ENCODE measurements around the gene MUC6.

The MUC6 gene

GRCh38 chr11:1067812-1068496, 31.4 kb upstream of the MUC6 start:
- no peak for TF ChIP-seq POLR2AphosphoS5 (IDR thresholded peaks at IDR 0.05; ENCODE audit: low read depth, low read length)

DNA sequence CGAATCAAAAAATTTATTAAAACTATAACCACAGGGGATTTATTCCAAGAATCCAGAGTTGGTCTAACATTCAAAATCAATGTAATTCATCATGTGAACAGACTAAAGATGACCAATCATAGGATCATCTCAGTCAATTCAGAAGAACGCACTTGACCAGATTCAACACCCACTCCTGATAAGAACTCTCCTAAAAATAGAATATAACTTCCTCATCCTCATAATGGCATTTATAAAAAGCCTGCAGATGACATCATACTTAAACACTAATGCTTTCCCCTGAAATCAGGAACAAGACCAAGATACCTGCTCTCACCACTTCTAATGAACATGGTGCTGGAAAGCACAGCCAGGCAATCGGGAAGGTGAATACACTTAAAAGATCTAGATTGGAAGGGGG, 27.6 kb upstream of the MUC6 start:
- no peak for TF ChIP-seq TAF1 (IDR thresholded peaks at IDR 0.05; ENCODE audit: borderline replicate concordance, insufficient read depth, low read length)
- TF ChIP-seq, protein P1, sequence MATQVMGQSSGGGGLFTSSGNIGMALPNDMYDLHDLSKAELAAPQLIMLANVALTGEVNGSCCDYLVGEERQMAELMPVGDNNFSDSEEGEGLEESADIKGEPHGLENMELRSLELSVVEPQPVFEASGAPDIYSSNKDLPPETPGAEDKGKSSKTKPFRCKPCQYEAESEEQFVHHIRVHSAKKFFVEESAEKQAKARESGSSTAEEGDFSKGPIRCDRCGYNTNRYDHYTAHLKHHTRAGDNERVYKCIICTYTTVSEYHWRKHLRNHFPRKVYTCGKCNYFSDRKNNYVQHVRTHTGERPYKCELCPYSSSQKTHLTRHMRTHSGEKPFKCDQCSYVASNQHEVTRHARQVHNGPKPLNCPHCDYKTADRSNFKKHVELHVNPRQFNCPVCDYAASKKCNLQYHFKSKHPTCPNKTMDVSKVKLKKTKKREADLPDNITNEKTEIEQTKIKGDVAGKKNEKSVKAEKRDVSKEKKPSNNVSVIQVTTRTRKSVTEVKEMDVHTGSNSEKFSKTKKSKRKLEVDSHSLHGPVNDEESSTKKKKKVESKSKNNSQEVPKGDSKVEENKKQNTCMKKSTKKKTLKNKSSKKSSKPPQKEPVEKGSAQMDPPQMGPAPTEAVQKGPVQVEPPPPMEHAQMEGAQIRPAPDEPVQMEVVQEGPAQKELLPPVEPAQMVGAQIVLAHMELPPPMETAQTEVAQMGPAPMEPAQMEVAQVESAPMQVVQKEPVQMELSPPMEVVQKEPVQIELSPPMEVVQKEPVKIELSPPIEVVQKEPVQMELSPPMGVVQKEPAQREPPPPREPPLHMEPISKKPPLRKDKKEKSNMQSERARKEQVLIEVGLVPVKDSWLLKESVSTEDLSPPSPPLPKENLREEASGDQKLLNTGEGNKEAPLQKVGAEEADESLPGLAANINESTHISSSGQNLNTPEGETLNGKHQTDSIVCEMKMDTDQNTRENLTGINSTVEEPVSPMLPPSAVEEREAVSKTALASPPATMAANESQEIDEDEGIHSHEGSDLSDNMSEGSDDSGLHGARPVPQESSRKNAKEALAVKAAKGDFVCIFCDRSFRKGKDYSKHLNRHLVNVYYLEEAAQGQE (IDR thresholded peaks at IDR 0.05; ENCODE audit: insufficient read depth in 1 of 2, low read depth in 2 of 2, low read length in 2 of 2): no peak
- TF ChIP-seq FOXP2 (optimal IDR thresholded peaks at IDR 0.05; ENCODE audit: borderline replicate concordance, extremely low read depth, extremely low read length, insufficient read depth): no peak
- no peak for TF ChIP-seq SIN3A (IDR thresholded peaks at IDR 0.05; ENCODE audit: borderline replicate concordance, insufficient read depth, low read length)
- TF ChIP-seq POLR2AphosphoS5 (IDR thresholded peaks at IDR 0.05; ENCODE audit: low read depth, low read length): no peak

DNA sequence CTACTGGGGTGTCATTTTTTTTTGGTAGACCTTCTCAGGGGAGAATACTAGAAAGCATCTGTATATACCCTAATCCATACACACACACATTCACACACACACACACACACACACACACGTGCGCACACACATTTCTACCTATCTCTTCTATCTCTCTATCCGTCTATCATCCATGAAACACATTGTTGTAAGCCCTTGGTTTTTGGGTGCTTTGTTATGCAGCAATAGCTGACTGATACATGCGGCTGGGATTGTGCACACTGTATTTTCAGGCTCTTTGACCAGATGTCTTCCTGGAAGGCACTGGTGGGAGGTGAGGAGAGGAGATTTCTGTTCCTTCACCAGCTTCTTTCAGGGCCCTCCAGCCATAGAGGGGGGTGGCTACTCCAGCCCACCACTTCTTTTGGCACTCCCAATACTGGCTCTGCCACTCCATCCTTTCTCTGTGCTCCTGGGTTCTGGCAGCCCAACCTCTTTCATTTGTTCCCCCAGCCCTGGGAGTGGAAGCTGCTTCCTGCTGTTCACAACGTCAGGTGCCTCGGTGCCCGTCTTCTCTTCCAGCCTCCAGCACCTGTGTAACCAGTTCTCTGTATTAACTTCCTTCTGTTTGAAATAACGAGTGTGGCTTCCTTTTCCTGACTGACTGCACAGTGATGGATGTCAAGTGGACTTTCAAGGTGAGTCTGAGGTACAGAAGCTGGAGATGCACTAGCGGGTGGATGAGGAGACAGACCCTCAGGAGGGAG, 25.7 kb upstream of the MUC6 start:
- TF ChIP-seq POLR2AphosphoS5 (IDR thresholded peaks at IDR 0.05; ENCODE audit: low read depth, low read length): no peak
- TF ChIP-seq TAF1 (IDR thresholded peaks at IDR 0.05; ENCODE audit: borderline replicate concordance, insufficient read depth, low read length): no peak

GRCh38 chr11:1060852-1061616, 24.5 kb upstream of the MUC6 start:
- no peak for TF ChIP-seq POLR2AphosphoS5 (IDR thresholded peaks at IDR 0.05; ENCODE audit: low read depth, low read length)
- no peak for TF ChIP-seq TAF1 (IDR thresholded peaks at IDR 0.05; ENCODE audit: borderline replicate concordance, insufficient read depth, low read length)
- TF ChIP-seq SIN3A (IDR thresholded peaks at IDR 0.05; ENCODE audit: borderline replicate concordance, insufficient read depth, low read length): no peak
- TF ChIP-seq, protein P1 (IDR thresholded peaks at IDR 0.05; ENCODE audit: insufficient read depth in 1 of 2, low read depth in 2 of 2, low read length in 2 of 2): no peak
- no peak for TF ChIP-seq FOXP2 (optimal IDR thresholded peaks at IDR 0.05; ENCODE audit: borderline replicate concordance, extremely low read depth, extremely low read length, insufficient read depth)

GRCh38 chr11:1060410-1060809, 23.9 kb upstream of the MUC6 start:
- TF ChIP-seq POLR2AphosphoS5 (IDR thresholded peaks at IDR 0.05; ENCODE audit: low read depth, low read length): no peak
- no peak for TF ChIP-seq SIN3A (IDR thresholded peaks at IDR 0.05; ENCODE audit: borderline replicate concordance, insufficient read depth, low read length)
- TF ChIP-seq TAF1 (IDR thresholded peaks at IDR 0.05; ENCODE audit: borderline replicate concordance, insufficient read depth, low read length): no peak
- TF ChIP-seq, protein P1 (IDR thresholded peaks at IDR 0.05; ENCODE audit: insufficient read depth in 1 of 2, low read depth in 2 of 2, low read length in 2 of 2): no peak
- TF ChIP-seq FOXP2 (optimal IDR thresholded peaks at IDR 0.05; ENCODE audit: borderline replicate concordance, extremely low read depth, extremely low read length, insufficient read depth): no peak

DNA sequence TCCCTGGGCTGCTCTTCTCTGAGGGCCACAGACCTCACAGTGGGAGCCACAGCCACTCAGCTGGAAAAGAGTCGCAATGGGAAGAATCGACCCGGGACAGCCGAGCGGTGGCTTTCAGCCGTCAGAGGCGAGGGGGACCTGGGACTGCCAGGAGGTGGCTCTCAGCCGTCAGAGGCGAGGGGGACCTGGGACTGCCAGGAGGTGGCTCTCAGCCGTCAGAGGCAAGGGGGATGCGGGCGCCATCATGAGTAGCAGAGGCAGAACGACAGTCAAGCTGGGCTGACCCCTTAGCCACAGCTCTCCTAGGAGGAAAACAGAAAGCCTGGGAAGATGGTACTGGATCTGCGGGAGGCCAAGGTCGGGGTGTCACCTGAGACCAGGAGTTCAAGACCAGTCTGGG, 23.2 kb upstream of the MUC6 start:
- TF ChIP-seq, protein P1 (IDR thresholded peaks at IDR 0.05; ENCODE audit: insufficient read depth in 1 of 2, low read depth in 2 of 2, low read length in 2 of 2): no peak
- TF ChIP-seq POLR2AphosphoS5 (IDR thresholded peaks at IDR 0.05; ENCODE audit: low read depth, low read length): no peak
- no peak for TF ChIP-seq FOXP2 (optimal IDR thresholded peaks at IDR 0.05; ENCODE audit: borderline replicate concordance, extremely low read depth, extremely low read length, insufficient read depth)
- no peak for TF ChIP-seq SIN3A (IDR thresholded peaks at IDR 0.05; ENCODE audit: borderline replicate concordance, insufficient read depth, low read length)
- TF ChIP-seq TAF1 (IDR thresholded peaks at IDR 0.05; ENCODE audit: borderline replicate concordance, insufficient read depth, low read length): no peak

All from PFSK-1 (cell line).